ENCODE data around the gene CIC. TPM values are rescaled to one million over a fixed set of nuclear protein-coding genes. Genes with fewer than 3 reads are reported as not detected.

CIC gene
- total RNA-seq (2012; rRNA removed) = 18.8 and 21.8 TPM in 2 replicates

DNA sequence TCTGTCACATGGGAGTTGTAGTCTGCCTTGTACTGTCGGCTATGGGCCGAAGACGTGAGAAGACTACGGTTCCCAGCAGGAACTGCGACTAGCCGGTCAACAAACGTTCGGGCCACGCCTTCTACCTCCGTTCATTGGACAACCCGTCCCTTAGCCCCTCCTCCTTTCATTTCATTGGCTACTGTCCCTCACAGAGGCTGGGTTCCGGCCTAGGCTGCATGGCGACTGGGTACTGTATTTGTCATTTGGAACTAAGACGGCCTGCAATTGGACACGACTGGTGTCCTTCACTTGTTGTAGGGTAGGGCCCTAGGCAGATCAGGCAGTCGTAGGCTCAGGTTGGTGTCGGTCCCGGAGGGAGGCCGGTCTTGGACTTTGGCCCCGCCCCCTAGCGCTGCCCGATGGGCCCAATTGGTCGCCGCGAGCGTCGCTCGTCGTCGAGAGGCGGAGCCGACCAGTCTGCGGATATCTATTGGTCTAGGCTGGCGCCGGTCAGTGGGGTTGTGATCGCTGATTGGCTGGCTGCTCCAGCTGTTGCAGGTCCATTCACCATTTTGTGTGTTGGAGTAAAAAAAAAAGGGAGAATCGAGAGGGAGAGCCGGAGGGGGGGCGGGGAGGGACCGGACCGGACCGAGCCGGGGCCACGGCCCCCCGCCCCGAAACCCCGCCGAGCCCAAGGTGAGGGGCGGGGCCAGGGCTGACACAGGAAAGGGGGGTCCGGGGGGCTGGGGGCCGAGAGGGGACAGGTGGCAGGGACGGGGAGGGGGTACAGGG lies at the start of gene CIC:
Gene CIC, plus strand, starts transcription at position 549 of the 774 bp plus-strand sequence. CDS start 2,532 bp downstream, outside the sequence.
- Histone ChIP-seq H3K4me2 (ENCODE audit: low read length) (peak within 1 kb of the TSS; percentile 98), H3K9me3 (replicated peaks; ENCODE audit: low read length) (no peaks in the 10 kb centered on the region), H3K4me1 (ENCODE audit: control insufficient read depth, insufficient read depth, low read length) (peaks cover 23% of the 10 kb centered on the region), H3K9ac (ENCODE audit: low read depth, low read length) (peak within 1 kb of the TSS; percentile 95), H3K36me3 (ENCODE audit: insufficient read depth, low read length) (peaks cover 9% of the 10 kb centered on the region), H3K27me3 (ENCODE audit: control insufficient read depth, insufficient read depth, low read length) (no peaks in the 10 kb centered on the region), H3K4me3 (ENCODE audit: low read length) (peak within 1 kb of the TSS; percentile 90)

DNA sequence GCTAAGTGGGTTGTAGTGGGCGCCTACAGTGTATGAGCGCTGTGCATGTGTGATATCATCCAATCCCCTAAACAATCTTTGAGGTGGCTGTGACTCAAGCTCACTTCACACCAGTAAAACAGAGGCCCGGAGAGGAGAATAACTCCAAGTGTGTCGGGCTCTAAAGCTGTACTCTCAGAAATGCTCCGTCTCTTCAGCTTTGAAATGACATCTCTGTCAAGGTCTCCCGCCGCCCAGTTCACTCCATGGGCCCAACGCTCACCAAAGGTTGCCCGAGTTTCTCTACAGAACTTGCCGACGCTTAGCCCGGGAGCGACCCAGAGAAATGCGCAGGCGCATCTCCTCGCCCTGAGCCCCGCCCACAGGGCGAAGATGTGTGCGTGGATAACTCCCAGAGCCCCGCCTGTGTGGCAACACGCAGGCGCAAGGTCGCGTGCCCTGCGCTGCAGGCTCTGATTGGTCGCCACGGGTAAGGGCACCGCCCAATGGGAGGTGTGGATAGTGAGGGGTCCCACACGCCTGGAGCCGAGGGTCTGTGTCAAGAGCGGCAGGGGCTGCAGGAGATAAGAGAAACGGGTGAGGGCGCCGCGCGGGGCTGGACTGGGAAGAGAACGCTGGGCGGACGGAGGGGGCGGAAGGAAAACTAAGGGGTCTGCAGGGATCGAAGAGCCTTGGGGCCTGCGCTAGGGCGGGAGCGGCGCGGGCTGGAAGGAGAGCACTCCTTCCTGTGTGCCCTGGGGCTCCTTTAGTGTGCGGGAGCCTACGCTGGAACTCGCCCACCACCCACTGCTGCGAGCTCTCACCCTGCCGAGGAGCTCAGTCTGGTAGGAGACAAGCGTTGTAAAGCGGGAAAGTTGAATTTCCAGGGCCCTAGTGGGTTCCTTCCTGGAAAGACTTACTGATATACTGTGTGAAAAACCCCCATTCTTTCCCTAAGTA lies 49.0 kb upstream of the CIC start, which contains the start of gene ZNF526:
Gene ZNF526, plus strand, starts transcription at position 501 of the 939 bp plus-strand sequence. CDS start 4,092 bp downstream, outside the sequence.
- Histone ChIP-seq H3K27me3 (ENCODE audit: control insufficient read depth, insufficient read depth, low read length) (no peaks in the 10 kb centered on the region), H3K9ac (ENCODE audit: low read depth, low read length) (peak within 1 kb of the TSS; percentile 96), H3K36me3 (ENCODE audit: insufficient read depth, low read length) (peaks cover 18% of the 10 kb centered on the region), H3K4me3 (ENCODE audit: low read length) (peak within 1 kb of the TSS; percentile 92), H3K4me1 (ENCODE audit: control insufficient read depth, insufficient read depth, low read length) (peaks cover 32% of the 10 kb centered on the region), H3K9me3 (replicated peaks; ENCODE audit: low read length) (no peaks in the 10 kb centered on the region), H3K4me2 (ENCODE audit: low read length) (peak within 1 kb of the TSS; percentile 87)

DNA sequence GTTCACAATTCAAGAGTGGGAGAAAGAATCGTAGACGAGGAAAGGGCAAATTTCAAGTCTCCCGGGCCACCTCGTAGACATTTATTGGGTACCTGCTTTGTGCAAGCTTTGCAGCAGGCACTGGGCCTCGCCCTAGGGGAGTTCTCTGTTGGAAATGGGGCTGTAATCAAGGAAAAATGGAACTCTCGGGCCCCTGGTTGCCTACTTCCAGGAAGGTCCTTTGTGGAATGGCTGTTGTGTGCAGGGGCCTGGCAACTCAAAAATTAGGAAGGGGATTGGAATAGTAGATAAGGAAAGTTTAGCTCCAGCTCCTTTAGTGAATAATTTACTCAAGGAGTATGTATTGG lies 48.3 kb upstream of the CIC start:
- Histone ChIP-seq H3K36me3 (ENCODE audit: insufficient read depth, low read length) (peaks cover 21% of the 10 kb centered on the region), H3K9ac (ENCODE audit: low read depth, low read length) (peak overlapping the region; percentile 96), H3K4me3 (ENCODE audit: low read length) (peak overlapping the region; percentile 92), H3K27me3 (ENCODE audit: control insufficient read depth, insufficient read depth, low read length) (no peaks in the 10 kb centered on the region), H3K9me3 (replicated peaks; ENCODE audit: low read length) (no peaks in the 10 kb centered on the region), H3K4me1 (ENCODE audit: control insufficient read depth, insufficient read depth, low read length) (peaks cover 28% of the 10 kb centered on the region), H3K4me2 (ENCODE audit: low read length) (peak overlapping the region; percentile 87)

DNA sequence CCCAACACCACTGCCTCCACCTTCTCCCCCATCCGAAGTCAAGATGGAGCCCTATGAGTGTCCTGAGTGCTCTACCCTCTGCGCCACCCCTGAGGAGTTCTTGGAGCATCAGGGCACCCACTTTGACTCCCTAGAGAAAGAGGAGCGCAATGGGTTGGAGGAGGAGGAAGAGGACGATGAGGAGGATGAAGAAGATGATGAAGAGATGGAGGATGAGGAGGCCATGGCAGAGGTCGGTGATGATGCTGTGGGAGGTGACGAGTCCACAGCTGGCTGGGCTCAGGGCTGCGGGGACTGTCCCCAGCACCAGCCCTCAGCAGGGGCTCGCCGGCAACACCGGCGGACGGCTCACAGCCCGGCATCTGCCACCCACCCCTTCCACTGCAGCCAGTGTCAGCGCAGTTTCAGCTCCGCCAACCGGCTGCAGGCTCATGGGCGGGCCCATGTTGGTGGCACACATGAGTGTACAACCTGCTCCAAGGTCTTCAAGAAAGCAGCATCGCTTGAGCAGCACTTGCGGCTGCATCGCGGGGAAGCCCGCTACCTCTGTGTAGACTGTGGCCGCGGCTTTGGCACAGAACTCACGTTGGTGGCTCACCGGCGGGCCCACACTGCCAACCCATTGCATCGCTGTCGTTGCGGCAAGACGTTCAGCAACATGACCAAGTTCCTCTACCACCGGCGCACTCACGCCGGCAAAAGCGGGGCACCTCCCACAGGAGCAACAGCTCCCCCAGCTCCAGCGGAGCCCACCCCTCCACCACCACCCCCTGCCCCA lies 43.9 kb upstream of the CIC start:
- H3K4me3 ChIP-seq (ENCODE audit: low read length) = no peak overlapping the region
- H3K9me3 ChIP-seq (replicated peaks; ENCODE audit: low read length) = no peaks in the 10 kb centered on the region

DNA sequence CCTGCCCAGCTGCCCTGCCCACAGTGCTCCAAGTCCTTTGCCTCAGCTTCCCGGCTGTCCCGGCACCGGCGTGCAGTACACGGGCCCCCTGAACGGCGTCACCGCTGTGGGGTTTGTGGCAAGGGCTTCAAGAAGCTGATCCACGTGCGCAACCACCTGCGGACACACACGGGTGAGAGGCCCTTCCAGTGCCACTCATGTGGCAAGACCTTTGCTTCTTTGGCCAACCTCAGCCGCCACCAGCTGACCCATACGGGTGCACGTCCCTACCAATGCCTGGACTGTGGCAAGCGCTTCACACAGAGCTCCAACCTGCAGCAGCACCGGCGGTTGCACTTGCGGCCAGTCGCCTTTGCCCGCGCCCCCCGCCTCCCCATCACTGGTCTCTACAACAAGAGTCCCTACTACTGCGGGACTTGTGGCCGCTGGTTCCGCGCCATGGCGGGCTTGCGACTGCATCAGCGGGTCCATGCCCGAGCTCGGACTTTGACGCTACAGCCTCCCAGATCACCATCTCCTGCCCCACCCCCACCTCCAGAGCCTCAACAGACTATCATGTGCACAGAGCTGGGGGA lies 43.2 kb upstream of the CIC start:
- Histone ChIP-seq H3K9ac (ENCODE audit: low read depth, low read length) (no peak overlapping the region), H3K4me3 (ENCODE audit: low read length) (no peak overlapping the region)

More for the DNA sequence above, 43.9 kb upstream of the CIC start:
- Histone ChIP-seq H3K4me1 (ENCODE audit: control insufficient read depth, insufficient read depth, low read length) (peaks cover 10% of the 10 kb centered on the region), H3K27me3 (ENCODE audit: control insufficient read depth, insufficient read depth, low read length) (no peaks in the 10 kb centered on the region), H3K36me3 (ENCODE audit: insufficient read depth, low read length) (peaks cover 57% of the 10 kb centered on the region), H3K9ac (ENCODE audit: low read depth, low read length) (no peak overlapping the region), H3K4me2 (ENCODE audit: low read length) (no peak overlapping the region)

DNA sequence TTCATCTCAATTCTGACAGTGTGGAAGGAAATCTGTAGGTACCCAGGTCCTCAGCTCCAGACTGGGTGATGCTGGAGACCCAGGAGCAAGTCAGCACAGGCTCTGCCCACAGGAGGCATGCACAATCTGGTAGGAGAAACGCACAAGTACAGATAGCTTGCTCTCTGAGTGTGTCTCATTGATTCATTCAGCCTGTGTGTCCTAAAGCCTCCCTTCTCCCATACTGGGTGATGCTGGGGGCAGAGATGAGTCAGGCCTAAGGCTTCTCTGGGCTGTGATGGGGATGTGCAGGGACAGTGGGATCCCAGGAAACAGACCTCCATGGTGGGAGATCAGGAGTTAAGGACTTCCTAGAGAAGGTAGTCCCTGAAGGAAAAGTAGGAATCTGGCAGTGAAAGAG lies 42.2 kb upstream of the CIC start:
- Histone ChIP-seq H3K9me3 (replicated peaks; ENCODE audit: low read length) (no peaks in the 10 kb centered on the region), H3K4me1 (ENCODE audit: control insufficient read depth, insufficient read depth, low read length) (peaks cover 4% of the 10 kb centered on the region), H3K4me2 (ENCODE audit: low read length) (no peak overlapping the region), H3K27me3 (ENCODE audit: control insufficient read depth, insufficient read depth, low read length) (no peaks in the 10 kb centered on the region), H3K9ac (ENCODE audit: low read depth, low read length) (peak overlapping the region; percentile 1), H3K36me3 (ENCODE audit: insufficient read depth, low read length) (peaks cover 67% of the 10 kb centered on the region), H3K4me3 (ENCODE audit: low read length) (no peak overlapping the region)

More for the DNA sequence above, 43.2 kb upstream of the CIC start:
- H3K36me3 ChIP-seq (ENCODE audit: insufficient read depth, low read length) = peaks cover 63% of the 10 kb centered on the region
- no peaks in the 10 kb centered on the region for H3K9me3 ChIP-seq (replicated peaks; ENCODE audit: low read length)
- H3K27me3 ChIP-seq (ENCODE audit: control insufficient read depth, insufficient read depth, low read length) = no peaks in the 10 kb centered on the region
- no peak overlapping the region for H3K4me2 ChIP-seq (ENCODE audit: low read length)
- H3K4me1 ChIP-seq (ENCODE audit: control insufficient read depth, insufficient read depth, low read length) = peaks cover 10% of the 10 kb centered on the region

DNA sequence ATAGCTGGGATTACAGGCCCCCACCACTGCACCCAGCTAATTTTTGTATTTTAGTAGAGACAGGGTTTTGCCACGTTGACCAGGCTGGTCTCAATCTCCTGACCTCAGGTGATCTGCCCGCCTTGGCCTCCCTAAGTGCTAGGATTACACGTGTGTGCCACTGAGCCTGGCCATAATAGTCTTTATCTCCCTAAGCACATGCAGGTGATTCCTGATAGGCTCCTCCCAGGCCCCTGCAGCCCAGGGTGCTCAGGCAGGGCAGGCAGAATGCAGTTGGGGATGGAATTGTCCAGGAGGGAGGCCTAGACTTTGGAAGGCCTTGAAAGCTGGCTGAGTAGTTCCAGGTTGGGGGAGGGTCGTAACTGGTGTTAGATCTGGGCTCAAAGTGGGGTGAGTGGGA lies 40.4 kb upstream of the CIC start:
- no peaks in the 10 kb centered on the region for H3K27me3 ChIP-seq (ENCODE audit: control insufficient read depth, insufficient read depth, low read length)
- peaks cover 4% of the 10 kb centered on the region for H3K4me1 ChIP-seq (ENCODE audit: control insufficient read depth, insufficient read depth, low read length)
- no peaks in the 10 kb centered on the region for H3K9me3 ChIP-seq (replicated peaks; ENCODE audit: low read length)
- no peak overlapping the region for H3K4me3 ChIP-seq (ENCODE audit: low read length)
- H3K36me3 ChIP-seq (ENCODE audit: insufficient read depth, low read length) = peaks cover 78% of the 10 kb centered on the region
- no peak overlapping the region for H3K4me2 ChIP-seq (ENCODE audit: low read length)
- no peak overlapping the region for H3K9ac ChIP-seq (ENCODE audit: low read depth, low read length)

DNA sequence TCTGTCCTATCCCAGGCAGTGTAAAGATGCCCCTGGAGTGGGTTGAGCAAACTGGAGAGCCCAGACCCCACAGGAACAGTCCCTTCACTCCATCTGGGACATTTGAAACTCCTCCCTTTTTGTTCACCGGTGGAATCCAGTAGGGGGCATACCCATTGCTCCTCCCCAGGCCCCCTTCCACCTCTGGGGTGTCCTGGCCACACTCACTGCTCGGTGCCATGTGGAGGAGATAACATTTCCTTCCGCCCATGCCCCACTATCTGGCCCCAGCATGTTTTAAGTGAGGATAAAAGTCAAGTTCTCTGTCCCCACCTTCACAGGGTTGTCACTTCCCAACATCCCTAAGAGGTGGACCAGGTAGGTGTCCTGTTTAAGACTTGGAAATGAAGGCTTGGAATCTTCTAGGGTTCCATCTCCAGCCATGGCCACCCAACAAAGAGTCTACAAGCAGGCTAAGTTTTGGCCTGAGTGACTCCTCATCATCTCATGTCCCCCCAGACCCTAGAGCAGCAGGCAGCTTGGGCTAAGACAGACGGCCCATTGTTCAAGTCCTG lies 39.7 kb upstream of the CIC start:
- Histone ChIP-seq H3K4me2 (ENCODE audit: low read length) (no peak overlapping the region), H3K9me3 (replicated peaks; ENCODE audit: low read length) (no peaks in the 10 kb centered on the region), H3K4me1 (ENCODE audit: control insufficient read depth, insufficient read depth, low read length) (peaks cover 4% of the 10 kb centered on the region), H3K36me3 (ENCODE audit: insufficient read depth, low read length) (peaks cover 82% of the 10 kb centered on the region), H3K27me3 (ENCODE audit: control insufficient read depth, insufficient read depth, low read length) (no peaks in the 10 kb centered on the region), H3K9ac (ENCODE audit: low read depth, low read length) (no peak overlapping the region), H3K4me3 (ENCODE audit: low read length) (no peak overlapping the region)

DNA sequence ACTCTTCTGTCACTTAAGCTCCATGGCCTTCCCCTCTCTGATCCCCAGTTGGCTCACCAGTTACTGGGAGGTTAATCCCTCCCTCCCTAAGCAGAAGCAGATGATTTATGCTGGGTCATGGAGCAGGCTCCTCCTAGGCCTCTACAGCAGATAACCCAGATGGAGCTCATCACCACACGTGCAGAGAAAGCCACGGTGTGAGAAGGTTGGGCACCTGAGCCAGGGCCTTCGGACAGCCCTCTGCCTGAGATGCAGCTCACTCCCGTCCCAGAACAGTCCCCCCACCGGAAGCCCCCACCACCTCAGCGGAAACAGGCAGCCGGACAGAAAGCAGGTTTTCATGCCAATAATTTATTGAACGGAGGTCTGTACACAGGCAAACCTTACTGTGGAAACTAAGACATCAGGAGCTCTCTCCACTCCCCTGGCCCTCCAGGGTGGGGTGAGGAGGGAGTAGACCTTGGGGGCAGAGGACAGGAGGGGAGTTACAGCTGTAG lies 39.1 kb upstream of the CIC start:
- H3K9ac ChIP-seq (ENCODE audit: low read depth, low read length) = no peak overlapping the region
- H3K36me3 ChIP-seq (ENCODE audit: insufficient read depth, low read length) = peaks cover 80% of the 10 kb centered on the region
- no peak overlapping the region for H3K4me3 ChIP-seq (ENCODE audit: low read length)
- H3K9me3 ChIP-seq (replicated peaks; ENCODE audit: low read length) = no peaks in the 10 kb centered on the region
- no peaks in the 10 kb centered on the region for H3K27me3 ChIP-seq (ENCODE audit: control insufficient read depth, insufficient read depth, low read length)
- peaks cover 4% of the 10 kb centered on the region for H3K4me1 ChIP-seq (ENCODE audit: control insufficient read depth, insufficient read depth, low read length)
- H3K4me2 ChIP-seq (ENCODE audit: low read length) = no peak overlapping the region

DNA sequence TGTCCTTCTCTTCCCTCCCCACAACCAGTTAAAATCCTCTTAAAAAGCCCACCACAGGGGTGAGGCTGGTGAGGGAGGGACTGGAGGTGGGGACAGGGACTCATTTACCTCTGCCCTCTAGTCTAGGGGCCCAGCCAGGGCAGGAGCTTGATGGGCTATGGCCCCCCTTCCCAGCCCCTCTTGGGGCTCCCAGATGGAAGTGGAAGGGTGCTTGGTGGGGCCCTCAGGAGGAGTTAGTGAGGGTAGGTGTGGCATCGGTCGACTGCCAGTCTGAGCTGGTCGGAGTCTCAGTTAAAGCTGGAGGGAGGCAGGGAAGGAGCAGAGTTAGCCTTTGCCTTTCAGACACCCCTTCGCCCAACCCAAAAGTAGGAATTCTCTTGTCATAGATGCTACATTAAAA lies 38.5 kb upstream of the CIC start:
- Histone ChIP-seq H3K4me2 (ENCODE audit: low read length) (no peak overlapping the region), H3K27me3 (ENCODE audit: control insufficient read depth, insufficient read depth, low read length) (no peaks in the 10 kb centered on the region), H3K4me1 (ENCODE audit: control insufficient read depth, insufficient read depth, low read length) (peaks cover 4% of the 10 kb centered on the region), H3K36me3 (ENCODE audit: insufficient read depth, low read length) (peaks cover 80% of the 10 kb centered on the region), H3K4me3 (ENCODE audit: low read length) (no peak overlapping the region), H3K9ac (ENCODE audit: low read depth, low read length) (no peak overlapping the region), H3K9me3 (replicated peaks; ENCODE audit: low read length) (no peaks in the 10 kb centered on the region)

Data from skeletal muscle satellite cell (primary cell).